GM12878 (cell line): ENCODE data around the gene FHL1. TPM values are rescaled to one million over a fixed set of nuclear protein-coding genes. Genes with fewer than 3 reads are reported as not detected.

ENCODE experiments used
- polyA plus RNA-seq, 11 experiments: library from polyadenylated mRNA; depleted of rRNA in 4 of 11; unstranded in 6 of 11; stranded (reverse) in 5 of 11; fragments of >200 nt; fragmentation: Nextera tagmentation in 4 of 11; fragmentation: Illumina TruSeq in 1 of 11; extraction: Ambion mirVana in 4 of 11; extraction: Trizol in 1 of 11; gene quantifications; 1 replicate in 1 of 11; 2 replicates in 10 of 11; pipeline versions ENCODE4 v1.2.1 to v1.2.3, GENCODE V29; 2011 to 2016; ENCODE audit warnings: inconsistent platforms in 2 of 11, missing spikeins in 2 of 11, low read depth in 1 of 11
- small RNA-seq: library from RNA; depleted of rRNA; stranded (forward); fragments of <200 nt; gene quantifications from one replicate; pipeline ENCODE3, GENCODE V24; 2014
- total RNA-seq, 4 experiments: library from RNA; depleted of rRNA in 3 of 4; stranded (reverse); fragments of >200 nt in 3 of 4; fragmentation: Illumina TruSeq in 1 of 4; extraction: Trizol in 1 of 4; gene quantifications; 2 replicates each; pipeline versions ENCODE4 v1.2.1 to v1.2.3, GENCODE V29; 2013 to 2021

The FHL1 gene
- total and polyA plus RNA-seq, 10 of the 15 experiments (the other 5 are each of a cell fraction or from before 2014, with no cell fraction given) = 0.13 to 0.59 (median 0.34) TPM; not detected in 1

Small RNA genes lying within 50 kb of the gene (small RNA-seq; reads per million reads assigned to genes)
- gene RF01210 = not detected

Other genes with a start within 250 kb of the FHL1 start
- gene MMGT1, start 173.5 kb upstream of the FHL1 start, total RNA-seq (2014; rRNA removed) = 8.8 and 10.9 TPM in 2 replicates
- gene MMGT1, start 173.5 kb upstream of the FHL1 start, total RNA-seq (2014; rRNA removed; fragmentation: Illumina TruSeq; extraction: Trizol) = 13.9 and 14.0 TPM in 2 replicates
- gene MMGT1, start 173.5 kb upstream of the FHL1 start, total RNA-seq (2021) = 15.9 and 16.6 TPM in 2 replicates
- gene MMGT1, start 173.5 kb upstream of the FHL1 start, polyA plus RNA-seq (2011; rRNA removed) = 14.2 and 21.7 TPM in 2 replicates
- gene MMGT1, start 173.5 kb upstream of the FHL1 start, polyA plus RNA-seq (2014; fragmentation: Illumina TruSeq; extraction: Trizol) = 13.3 and 16.9 TPM in 2 replicates
- 1 to 10 TPM; 9.3 to 9.5 TPM for gene MMGT1, start 173.5 kb upstream of the FHL1 start, polyA plus RNA-seq (2014; fragmentation: Nextera tagmentation; extraction: Ambion mirVana)
- 7.9 and 9.3 TPM in 2 replicates for gene MMGT1, start 173.5 kb upstream of the FHL1 start, polyA plus RNA-seq (2014; rRNA removed)
- 10 to 100 TPM; 16.8 to 19.2 TPM for gene MMGT1, start 173.5 kb upstream of the FHL1 start, polyA plus RNA-seq (2016; fragmentation: Nextera tagmentation; extraction: Ambion mirVana)
- gene SLC9A6, start 162.1 kb upstream of the FHL1 start, total RNA-seq (2014; rRNA removed) = 10.7 and 13.7 TPM in 2 replicates
- gene SLC9A6, start 162.1 kb upstream of the FHL1 start, total RNA-seq (2014; rRNA removed; fragmentation: Illumina TruSeq; extraction: Trizol) = 11.6 and 12.2 TPM in 2 replicates
- 12.6 and 14.4 TPM in 2 replicates for gene SLC9A6, start 162.1 kb upstream of the FHL1 start, total RNA-seq (2021)
- gene SLC9A6, start 162.1 kb upstream of the FHL1 start, polyA plus RNA-seq (2011; rRNA removed) = 10.2 and 12.3 TPM in 2 replicates
- 10.6 and 13.8 TPM in 2 replicates for gene SLC9A6, start 162.1 kb upstream of the FHL1 start, polyA plus RNA-seq (2014; fragmentation: Illumina TruSeq; extraction: Trizol)
- 1 to 10 TPM; 4.5 TPM for gene SLC9A6, start 162.1 kb upstream of the FHL1 start, polyA plus RNA-seq (2014; fragmentation: Nextera tagmentation; extraction: Ambion mirVana)
- 8.0 and 8.2 TPM in 2 replicates for gene SLC9A6, start 162.1 kb upstream of the FHL1 start, polyA plus RNA-seq (2014; rRNA removed)
- gene SLC9A6, start 162.1 kb upstream of the FHL1 start, polyA plus RNA-seq (2016; fragmentation: Nextera tagmentation; extraction: Ambion mirVana) = 10 to 100 TPM; 12.9 to 14.6 TPM
- gene MAP7D3, start 103.9 kb downstream of the FHL1 start, total RNA-seq (2014; rRNA removed) = 10.7 and 14.7 TPM in 2 replicates
- 24.0 TPM in 2 replicates for gene MAP7D3, start 103.9 kb downstream of the FHL1 start, total RNA-seq (2014; rRNA removed; fragmentation: Illumina TruSeq; extraction: Trizol)
- gene MAP7D3, start 103.9 kb downstream of the FHL1 start, total RNA-seq (2021) = 10.8 and 11.3 TPM in 2 replicates
- gene MAP7D3, start 103.9 kb downstream of the FHL1 start, polyA plus RNA-seq (2011; rRNA removed) = 9.3 and 9.7 TPM in 2 replicates
- 17.8 and 24.2 TPM in 2 replicates for gene MAP7D3, start 103.9 kb downstream of the FHL1 start, polyA plus RNA-seq (2014; fragmentation: Illumina TruSeq; extraction: Trizol)
- 10 to 100 TPM in 1 of 2 experiments, 1 to 10 TPM in 1; 9.1 to 10.2 TPM for gene MAP7D3, start 103.9 kb downstream of the FHL1 start, polyA plus RNA-seq (2014; fragmentation: Nextera tagmentation; extraction: Ambion mirVana)
- gene MAP7D3, start 103.9 kb downstream of the FHL1 start, polyA plus RNA-seq (2014; rRNA removed) = 8.3 and 10.4 TPM in 2 replicates
- 10 to 100 TPM; 11.2 to 11.4 TPM for gene MAP7D3, start 103.9 kb downstream of the FHL1 start, polyA plus RNA-seq (2016; fragmentation: Nextera tagmentation; extraction: Ambion mirVana)
- not detected in 2 replicates for gene ADGRG4, start 153.4 kb downstream of the FHL1 start, total RNA-seq (2014; rRNA removed)
- gene ADGRG4, start 153.4 kb downstream of the FHL1 start, total RNA-seq (2014; rRNA removed; fragmentation: Illumina TruSeq; extraction: Trizol) = not detected in 2 replicates
- not detected in 2 replicates for gene ADGRG4, start 153.4 kb downstream of the FHL1 start, total RNA-seq (2021)
- gene ADGRG4, start 153.4 kb downstream of the FHL1 start, polyA plus RNA-seq (2011; rRNA removed) = not detected in 2 replicates
- gene ADGRG4, start 153.4 kb downstream of the FHL1 start, polyA plus RNA-seq (2014; fragmentation: Illumina TruSeq; extraction: Trizol) = not detected in 2 replicates
- not detected for gene ADGRG4, start 153.4 kb downstream of the FHL1 start, polyA plus RNA-seq (2014; fragmentation: Nextera tagmentation; extraction: Ambion mirVana)
- not detected in 2 replicates for gene ADGRG4, start 153.4 kb downstream of the FHL1 start, polyA plus RNA-seq (2014; rRNA removed)
- gene ADGRG4, start 153.4 kb downstream of the FHL1 start, polyA plus RNA-seq (2016; fragmentation: Nextera tagmentation; extraction: Ambion mirVana) = not detected